HepG2 (cell line): Measurements from ENCODE around the gene ODC1. TPM values are rescaled to one million over a fixed set of nuclear protein-coding genes. Genes with fewer than 3 reads are reported as not detected.

Source experiments
- CBFB ChIP-seq: sonication (generic); formaldehyde crosslinking; IDR thresholded peaks from 2 replicates; pipeline ENCODE4 v1.4.0; 2020; ENCODE audit warnings: missing genetic modification reagents
- DBP ChIP-seq: sonication (generic); formaldehyde crosslinking; IDR thresholded peaks from 2 replicates; pipeline ENCODE4 v1.4.0; 2020; ENCODE audit warnings: missing genetic modification reagents; ENCODE audit errors: not compliant biosample characterization
- HDAC6 ChIP-seq: fragments of 200-600 bp; sonication (generic); IDR thresholded peaks from 2 replicates; pipeline ENCODE4 v1.7.0; 2017; ENCODE audit warnings: mild to moderate bottlenecking, antibody characterized with exemption, low read length, low read depth
- HMG20A ChIP-seq: IDR thresholded peaks from 2 replicates; pipeline ENCODE4 v1.6.1; 2016; ENCODE audit warnings: borderline replicate concordance
- NR2C2 ChIP-seq: sonication (generic); formaldehyde crosslinking; IDR thresholded peaks from 2 replicates; pipeline ENCODE4 v1.4.0; 2020; ENCODE audit warnings: missing genetic modification reagents, mild to moderate bottlenecking, moderate library complexity, borderline replicate concordance
- PAXIP1 ChIP-seq: sonication (generic); formaldehyde crosslinking; conservative IDR thresholded peaks from 2 replicates; pipeline ENCODE4 v1.4.0; 2020; ENCODE audit warnings: mild to moderate bottlenecking, missing genetic modification reagents, moderate library complexity
- SOX13 ChIP-seq, 3 experiments: fragments of 450-650 bp in 1 of 3; sonication (generic) in 1 of 3; formaldehyde crosslinking in 1 of 3; IDR thresholded peaks in 2 of 3; conservative IDR thresholded peaks in 1 of 3; 2 replicates each; pipeline versions ENCODE4 v1.5.0 to v1.6.1; 2016 to 2020; ENCODE audit warnings: antibody characterized with exemption in 1 of 3, mild to moderate bottlenecking in 1 of 3, missing compliant biosample characterization in 1 of 3, missing genetic modification reagents in 1 of 3, moderate library complexity in 1 of 3
- TCF7 ChIP-seq: sonication (generic); IDR thresholded peaks from 2 replicates; pipeline ENCODE4 v1.6.1; 2016; ENCODE audit warnings: antibody characterized with exemption, low read depth
- TEAD3 ChIP-seq: optimal IDR thresholded peaks from 2 replicates; pipeline ENCODE3; 2016; ENCODE audit warnings: borderline replicate concordance
- TGIF2 ChIP-seq: IDR thresholded peaks from 2 replicates; pipeline ENCODE4 v1.6.1; 2016; ENCODE audit warnings: control low read depth, missing compliant biosample characterization
- ZKSCAN5 ChIP-seq: sonication (generic); formaldehyde crosslinking; IDR thresholded peaks from 2 replicates; pipeline ENCODE4 v1.5.1; 2020; ENCODE audit warnings: mild to moderate bottlenecking, missing genetic modification reagents
- ZMYM2 ChIP-seq: sonication (generic); formaldehyde crosslinking; IDR thresholded peaks from 2 replicates; pipeline ENCODE4 v1.8.0; 2022; ENCODE audit warnings: mild to moderate bottlenecking, missing genetic modification reagents
- ZNF124 ChIP-seq: sonication (generic); formaldehyde crosslinking; IDR thresholded peaks from 2 replicates; pipeline ENCODE4 v1.4.0; 2020; ENCODE audit warnings: missing genetic modification reagents
- ZNF136 ChIP-seq: sonication (generic); formaldehyde crosslinking; IDR thresholded peaks from 2 replicates; pipeline ENCODE4 v1.8.1; 2022; ENCODE audit warnings: low read depth, mild to moderate bottlenecking, moderate library complexity, missing genetic modification reagents
- ZNF260 ChIP-seq: sonication (generic); formaldehyde crosslinking; IDR thresholded peaks from 2 replicates; pipeline ENCODE4 v1.4.0; 2020; ENCODE audit warnings: missing genetic modification reagents, low read depth, mild to moderate bottlenecking, borderline replicate concordance
- ZNF432 ChIP-seq: sonication (generic); formaldehyde crosslinking; IDR thresholded peaks from 2 replicates; pipeline ENCODE4 v1.5.0; 2020; ENCODE audit warnings: missing genetic modification reagents, mild to moderate bottlenecking, borderline replicate concordance
- ZNF530 ChIP-seq: sonication (generic); formaldehyde crosslinking; IDR thresholded peaks from 2 replicates; pipeline ENCODE4 v1.5.0; 2020; ENCODE audit warnings: low read depth, mild to moderate bottlenecking, missing genetic modification reagents
- ZNF550 ChIP-seq: sonication (generic); formaldehyde crosslinking; IDR thresholded peaks from 2 replicates; pipeline ENCODE4 v1.4.0; 2020; ENCODE audit warnings: mild to moderate bottlenecking, missing genetic modification reagents, borderline replicate concordance
- ZNF563 ChIP-seq: sonication (generic); formaldehyde crosslinking; IDR thresholded peaks from 2 replicates; pipeline ENCODE4 v1.8.0; 2022; ENCODE audit warnings: mild to moderate bottlenecking, moderate library complexity, missing genetic modification reagents
- ZNF609 ChIP-seq: sonication (generic); formaldehyde crosslinking; IDR thresholded peaks from 2 replicates; pipeline ENCODE4 v1.4.0; 2020; ENCODE audit warnings: mild to moderate bottlenecking, missing genetic modification reagents, borderline replicate concordance
- ZNF746 ChIP-seq: sonication (generic); formaldehyde crosslinking; IDR thresholded peaks from 2 replicates; pipeline ENCODE4 v1.8.0; 2022; ENCODE audit warnings: mild to moderate bottlenecking, missing genetic modification reagents
- ZSCAN25 ChIP-seq: sonication (generic); formaldehyde crosslinking; IDR thresholded peaks from 2 replicates; pipeline ENCODE4 v1.8.0; 2022; ENCODE audit warnings: mild to moderate bottlenecking, missing genetic modification reagents
- polyA plus RNA-seq, 8 experiments: library from polyadenylated mRNA; depleted of rRNA in 3 of 8; stranded (reverse) in 7 of 8; unstranded in 1 of 8; fragments of >200 nt; fragmentation: Illumina TruSeq in 4 of 8; extraction: Trizol in 4 of 8; gene quantifications; 2 replicates each; pipeline versions ENCODE4 v1.2.1 to v1.2.3, GENCODE V29; 2011 to 2016; ENCODE audit warnings: low read depth in 4 of 8, missing spikeins in 1 of 8, mixed read lengths in 1 of 8; ENCODE audit not compliant: insufficient read depth in 1 of 8
- total RNA-seq, 5 experiments: library from RNA; depleted of rRNA; stranded (reverse); fragments of >200 nt; fragmentation: Illumina TruSeq; extraction: Trizol; gene quantifications; 2 replicates each; pipeline ENCODE4 v1.2.3, GENCODE V29; 2016; ENCODE audit warnings: low read depth in 1 of 5

Gene ODC1
- total and polyA plus RNA-seq, 2 of the 13 experiments (the other 11 are each of a cell fraction or from before 2014, with no cell fraction given), result 142 to 371 TPM

GRCh38 chr2:10392548-10392947 is 55.6 kb downstream of the ODC1 start (continued):
- no peak for TF ChIP-seq ZNF609
- no peak for TF ChIP-seq CBFB
- no peak for TF ChIP-seq ZSCAN25 (CRISPR knock-in tag)
- TF ChIP-seq DBP, result no peak
- TF ChIP-seq NR2C2 (CRISPR knock-in tag), result peak; percentile 87
- TF ChIP-seq ZNF563, result no peak
- no peak for TF ChIP-seq HDAC6
- TF ChIP-seq ZNF432, result no peak
- 0 out of 2 replicates have a peak, but pooled peaks have one; percentile 35 for TF ChIP-seq TCF7
- TF ChIP-seq PAXIP1, result peak; percentile 49
- 0 out of 2 replicates have a peak, but pooled peaks have one; percentile 49 for TF ChIP-seq SOX13 (IDR thresholded peaks at IDR 0.05)
- peak in 1 of 2 experiments; percentile 79; a peak in 2 of 4 replicates for TF ChIP-seq SOX13 (CRISPR knock-in tag; conservative IDR thresholded peaks at IDR 0.05 in 1 of 2, IDR thresholded peaks at IDR 0.05 in 1 of 2)
- no peak for TF ChIP-seq ZNF136 (CRISPR knock-in tag)
- peak; percentile 61 for TF ChIP-seq TEAD3 (CRISPR knock-in tag)
- peak; percentile 100 for TF ChIP-seq ZNF530 (CRISPR knock-in tag)
- TF ChIP-seq ZNF260 (CRISPR knock-in tag), result no peak
- TF ChIP-seq ZNF746 (CRISPR knock-in tag), result no peak
- TF ChIP-seq ZKSCAN5 (CRISPR knock-in tag), result peak; percentile 99
- TF ChIP-seq HMG20A (CRISPR knock-in tag), result peak; percentile 75; the same call in 1 of the 2 replicates
- no peak for TF ChIP-seq ZNF550 (CRISPR knock-in tag)
- 0 out of 2 replicates have a peak, but pooled peaks have one; percentile 66 for TF ChIP-seq ZNF124 (CRISPR knock-in tag)
- 0 out of 2 replicates have a peak, but pooled peaks have one; percentile 50 for TF ChIP-seq ZMYM2
- TF ChIP-seq TGIF2, result no peak
